HepG2 (cell line): ENCODE results near the gene RAB17. TPM values are rescaled to one million over a fixed set of nuclear protein-coding genes. Genes with fewer than 3 reads are reported as not detected.

Experiments
- ATF7-NPFF ChIP-seq: sonication (generic); formaldehyde crosslinking; IDR thresholded peaks from 2 replicates; pipeline ENCODE4 v1.8.1; 2023; ENCODE audit warnings: mild to moderate bottlenecking, low read depth, missing genetic modification reagents, moderate library complexity
- CBX5 ChIP-seq: sonication (generic); formaldehyde crosslinking; IDR thresholded peaks from 2 replicates; pipeline ENCODE4 v1.4.0; 2020; ENCODE audit warnings: missing genetic modification reagents, borderline replicate concordance
- GATAD2A ChIP-seq: IDR thresholded peaks from 2 replicates; pipeline ENCODE4 v1.6.1; 2016
- HMGXB3 ChIP-seq: sonication (generic); formaldehyde crosslinking; IDR thresholded peaks from 2 replicates; pipeline ENCODE4 v1.4.0; 2020; ENCODE audit warnings: missing genetic modification reagents, borderline replicate concordance
- HNRNPL ChIP-seq: fragments of 200-400 bp; formaldehyde crosslinking; IDR thresholded peaks from 2 replicates; pipeline ENCODE4 v1.6.1; 2017; ENCODE audit warnings: mild to moderate bottlenecking, low read depth, low read length
- IKZF1 ChIP-seq: fragments of 450-650 bp; IDR thresholded peaks from 2 replicates; pipeline ENCODE4 v1.7.1; 2016
- IRX3 ChIP-seq: sonication (generic); formaldehyde crosslinking; IDR thresholded peaks from 2 replicates; pipeline ENCODE4 v1.8.1; 2023; ENCODE audit warnings: mild to moderate bottlenecking, low read depth, missing genetic modification reagents, borderline replicate concordance
- JARID2 ChIP-seq: sonication (generic); formaldehyde crosslinking; IDR thresholded peaks from 2 replicates; pipeline ENCODE4 v1.8.1; 2023; ENCODE audit warnings: missing genetic modification reagents, inconsistent platforms; ENCODE audit not compliant: insufficient replicate concordance
- KLF12 ChIP-seq: sonication (generic); formaldehyde crosslinking; IDR thresholded peaks from 2 replicates; pipeline ENCODE4 v1.4.0; 2020; ENCODE audit warnings: missing genetic modification reagents, borderline replicate concordance
- MAFK ChIP-seq, 2 experiments: IDR thresholded peaks in 1 of 2; conservative IDR thresholded peaks in 1 of 2; 2 replicates each; pipeline ENCODE4 v1.6.1; 2011; ENCODE audit warnings: improper control_type of control experiment in 2 of 2, low read length in 2 of 2
- MATR3 ChIP-seq: sonication (generic); formaldehyde crosslinking; IDR thresholded peaks from 2 replicates; pipeline ENCODE4 v1.4.0; 2020; ENCODE audit warnings: missing genetic modification reagents
- MNT ChIP-seq: fragments of 450-650 bp; IDR thresholded peaks from 2 replicates; pipeline ENCODE4 v1.6.1; 2016
- NCOR1 ChIP-seq: fragments of 200-600 bp; sonication (generic); IDR thresholded peaks from 2 replicates; pipeline ENCODE4 v1.7.0; 2017; ENCODE audit warnings: antibody characterized with exemption, low read length, borderline replicate concordance
- NFE2 ChIP-seq: sonication (generic); formaldehyde crosslinking; IDR thresholded peaks from 2 replicates; pipeline ENCODE4 v1.4.0; 2020; ENCODE audit warnings: missing genetic modification reagents
- PHF20 ChIP-seq: sonication (generic); formaldehyde crosslinking; IDR thresholded peaks from 2 replicates; pipeline ENCODE4 v1.5.0; 2020; ENCODE audit warnings: mild to moderate bottlenecking, missing genetic modification reagents
- SSRP1 ChIP-seq: IDR thresholded peaks from 2 replicates; pipeline ENCODE4 v1.6.1; 2016; ENCODE audit warnings: control low read depth
- ZBTB38 ChIP-seq: sonication (generic); formaldehyde crosslinking; IDR thresholded peaks from 2 replicates; pipeline ENCODE4 v1.5.1; 2020; ENCODE audit warnings: mild to moderate bottlenecking, missing genetic modification reagents
- ZNF160 ChIP-seq: sonication (generic); formaldehyde crosslinking; IDR thresholded peaks from 2 replicates; pipeline ENCODE4 v1.8.0; 2022; ENCODE audit warnings: mild to moderate bottlenecking, inconsistent platforms, missing genetic modification reagents
- ZNF274 ChIP-seq: sonication (generic); formaldehyde crosslinking; IDR thresholded peaks from 2 replicates; pipeline ENCODE4 v1.5.1; 2020; ENCODE audit warnings: mild to moderate bottlenecking, missing genetic modification reagents
- ZNF44 ChIP-seq: sonication (generic); formaldehyde crosslinking; IDR thresholded peaks from 2 replicates; pipeline ENCODE4 v1.5.1; 2020; ENCODE audit warnings: mild to moderate bottlenecking, missing genetic modification reagents
- ZNF547 ChIP-seq: sonication (generic); formaldehyde crosslinking; IDR thresholded peaks from 2 replicates; pipeline ENCODE4 v1.5.1; 2020; ENCODE audit warnings: mild to moderate bottlenecking, missing genetic modification reagents
- ZNF839 ChIP-seq: sonication (generic); formaldehyde crosslinking; IDR thresholded peaks from 2 replicates; pipeline ENCODE4 v1.4.0; 2020; ENCODE audit warnings: missing genetic modification reagents, mild to moderate bottlenecking, borderline replicate concordance
- polyA plus RNA-seq, 8 experiments: library from polyadenylated mRNA; depleted of rRNA in 3 of 8; stranded (reverse) in 7 of 8; unstranded in 1 of 8; fragments of >200 nt; fragmentation: Illumina TruSeq in 4 of 8; extraction: Trizol in 4 of 8; gene quantifications; 2 replicates each; pipeline versions ENCODE4 v1.2.1 to v1.2.3, GENCODE V29; 2011 to 2016; ENCODE audit warnings: low read depth in 4 of 8, missing spikeins in 1 of 8, mixed read lengths in 1 of 8; ENCODE audit not compliant: insufficient read depth in 1 of 8
- total RNA-seq, 5 experiments: library from RNA; depleted of rRNA; stranded (reverse); fragments of >200 nt; fragmentation: Illumina TruSeq; extraction: Trizol; gene quantifications; 2 replicates each; pipeline ENCODE4 v1.2.3, GENCODE V29; 2016; ENCODE audit warnings: low read depth in 1 of 5
- TF ChIP-seq, protein P1 (sequence below): conservative IDR thresholded peaks from 2 replicates; pipeline ENCODE4 v1.6.1; 2018; ENCODE audit warnings: missing genetic modification reagents

RAB17 gene
- total and polyA plus RNA-seq, 2 of the 13 experiments (the other 11 are each of a cell fraction or from before 2014, with no cell fraction given), result 68.0 to 124 TPM

DNA sequence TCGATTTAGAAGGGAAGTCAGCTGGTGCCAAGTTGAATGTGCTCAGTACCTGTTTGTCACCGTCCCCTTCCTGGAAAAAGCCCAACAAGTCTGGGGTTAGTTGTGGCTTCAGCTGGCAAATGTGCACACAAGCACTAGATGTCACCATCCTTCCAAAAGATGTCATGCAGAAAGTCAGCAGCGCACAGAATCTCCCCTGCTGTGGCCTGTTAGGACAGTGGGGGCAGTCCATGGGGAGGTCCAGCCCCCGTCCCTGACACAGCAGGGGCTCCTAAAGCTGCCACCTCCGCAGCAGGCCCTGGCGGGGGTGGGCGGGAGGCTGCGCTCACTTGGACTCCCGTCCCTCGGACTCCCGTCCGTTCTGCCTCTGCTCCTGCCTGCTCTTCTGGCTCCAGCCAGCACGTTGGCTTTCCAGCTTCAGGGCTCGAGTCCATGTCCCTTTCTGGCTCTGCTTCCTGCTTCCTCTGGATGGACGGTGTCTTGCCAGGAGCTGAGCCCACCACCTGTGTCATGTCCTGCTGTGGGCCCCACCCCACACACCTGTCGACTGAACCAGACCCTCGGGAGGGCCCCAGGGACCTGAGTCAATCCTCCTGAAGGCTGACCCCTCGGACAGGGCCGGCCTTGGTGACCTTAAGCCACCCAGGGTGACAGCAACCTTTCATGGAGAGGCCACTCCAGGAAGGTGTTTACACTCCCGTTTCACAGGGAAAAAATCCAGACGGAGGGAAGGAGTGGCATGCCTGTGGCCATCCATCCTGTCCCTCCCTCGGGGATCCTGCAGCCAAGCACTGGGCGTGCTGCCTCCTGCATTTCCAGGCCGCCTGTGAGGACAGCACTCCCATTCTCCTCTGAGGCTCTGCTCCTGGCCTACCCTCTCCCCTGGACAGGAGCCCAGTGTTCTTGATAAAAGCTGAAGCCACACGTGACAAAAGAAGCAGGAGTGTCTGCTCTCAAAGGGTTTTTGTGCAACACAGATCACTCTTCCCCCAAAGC is 8.5 kb downstream of the RAB17 start (continued):
- TF ChIP-seq MNT (no peak), SSRP1 (CRISPR knock-in tag) (no peak), ZNF274 (CRISPR knock-in tag) (peak; percentile 44; the same call in 1 of the 2 replicates), ZNF160 (no peak), HMGXB3 (CRISPR knock-in tag) (no peak), MAFK (conservative IDR thresholded peaks at IDR 0.05 in 1 of 2, IDR thresholded peaks at IDR 0.05 in 1 of 2; ENCODE audit: low read length in 2 of 2) (no peak), NCOR1 (peak; percentile 58; the same call in 1 of the 2 replicates), IRX3 (CRISPR knock-in tag) (no peak), HNRNPL (no peak), JARID2 (CRISPR knock-in tag) (no peak), ZNF839 (no peak), NFE2 (no peak), ZNF44 (CRISPR knock-in tag) (no peak), PHF20 (CRISPR knock-in tag) (0 out of 2 replicates have a peak, but pooled peaks have one; percentile 30), IKZF1 (no peak), CBX5 (CRISPR knock-in tag) (no peak), MATR3 (CRISPR knock-in tag) (no peak), ZBTB38 (peak; percentile 90), KLF12 (no peak), ATF7-NPFF (CRISPR knock-in tag) (no peak; the same call in 1 of the 2 replicates), ZNF547 (CRISPR knock-in tag) (no peak; the same call in 1 of the 2 replicates), GATAD2A (CRISPR knock-in tag) (peak; percentile 33; the same call in 1 of the 2 replicates)
- TF ChIP-seq, protein P1, sequence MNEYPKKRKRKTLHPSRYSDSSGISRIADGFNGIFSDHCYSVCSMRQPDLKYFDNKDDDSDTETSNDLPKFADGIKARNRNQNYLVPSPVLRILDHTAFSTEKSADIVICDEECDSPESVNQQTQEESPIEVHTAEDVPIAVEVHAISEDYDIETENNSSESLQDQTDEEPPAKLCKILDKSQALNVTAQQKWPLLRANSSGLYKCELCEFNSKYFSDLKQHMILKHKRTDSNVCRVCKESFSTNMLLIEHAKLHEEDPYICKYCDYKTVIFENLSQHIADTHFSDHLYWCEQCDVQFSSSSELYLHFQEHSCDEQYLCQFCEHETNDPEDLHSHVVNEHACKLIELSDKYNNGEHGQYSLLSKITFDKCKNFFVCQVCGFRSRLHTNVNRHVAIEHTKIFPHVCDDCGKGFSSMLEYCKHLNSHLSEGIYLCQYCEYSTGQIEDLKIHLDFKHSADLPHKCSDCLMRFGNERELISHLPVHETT (CRISPR knock-in tag), result no peak
